GM19351 (cell line): ENCODE results near the gene NBPF3.

Experiments used
- ATAC-seq: cut with Tn5 transposase; IDR thresholded peaks from one replicate; pipeline ENCODE4 v1.9.1; 2021; ENCODE audit warnings: mild to moderate bottlenecking, moderate library complexity; ENCODE audit not compliant: unreplicated experiment

NBPF3 gene

DNA sequence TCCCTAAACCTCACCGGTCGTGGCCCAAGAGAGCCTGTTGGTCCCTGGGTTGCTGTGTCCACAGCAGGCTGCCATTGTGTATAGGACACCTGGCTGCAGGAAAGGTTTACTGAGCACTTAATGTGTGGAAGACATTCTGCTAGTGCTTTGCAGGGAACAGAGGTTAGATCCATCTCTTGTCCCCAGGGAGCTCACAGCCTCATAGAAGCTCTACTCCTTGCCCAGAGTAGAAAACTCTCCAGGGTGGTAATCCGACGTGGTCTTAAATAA, 52.4 kb downstream of the NBPF3 start:
- no peak for ATAC-seq

DNA sequence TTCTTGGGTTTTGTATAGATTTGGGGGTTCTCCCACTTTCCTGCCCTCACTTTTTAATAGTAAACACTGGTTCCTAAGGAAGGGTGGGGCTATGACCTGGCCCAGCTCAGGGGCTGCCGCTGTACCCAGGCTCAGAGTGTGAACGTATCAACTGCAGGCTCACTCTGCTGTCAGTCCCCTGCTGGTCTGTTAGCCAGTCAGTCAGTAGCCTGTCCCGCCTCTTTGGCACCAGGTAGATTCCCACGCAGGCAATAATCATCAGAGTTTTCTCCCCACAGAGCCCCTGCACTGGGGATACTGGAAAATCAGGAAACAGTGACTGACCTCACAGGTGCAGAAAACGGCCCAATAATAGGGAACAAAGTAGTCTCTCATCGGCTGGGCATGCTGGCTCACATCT, 54.3 kb downstream of the NBPF3 start:
- no peak for ATAC-seq

GRCh38 chr1:21495225-21495820, 55.4 kb downstream of the NBPF3 start:
- no peak for ATAC-seq

DNA sequence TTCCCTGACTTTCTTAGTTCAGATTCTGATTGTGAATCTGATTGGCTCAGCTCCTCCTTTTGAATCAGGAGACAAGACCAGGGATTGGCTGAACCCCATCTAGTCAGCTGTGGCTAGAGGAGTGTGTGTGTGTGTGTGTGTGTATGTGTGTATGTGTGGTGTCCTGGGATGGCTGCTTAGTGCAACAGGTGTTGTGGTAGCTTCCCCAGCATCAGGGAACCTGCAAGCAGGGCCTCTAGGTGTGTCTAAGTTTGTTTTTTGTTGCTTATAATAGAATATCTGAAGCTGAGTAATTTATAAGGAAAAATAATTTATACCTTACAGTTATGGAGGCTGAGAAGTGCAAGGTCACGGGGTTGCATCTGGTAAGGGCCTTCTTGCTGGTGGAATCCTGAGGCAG, 56.1 kb downstream of the NBPF3 start:
- ATAC-seq, result no peak

- no peak for ATAC-seq
Observed at GRCh38 chr1:21496886-21497285, 56.9 kb downstream of the NBPF3 start.

GRCh38 chr1:21497466-21498061, 57.6 kb downstream of the NBPF3 start:
- ATAC-seq, result no peak

- ATAC-seq, result no peak
Observed at GRCh38 chr1:21499283-21499950, 59.5 kb downstream of the NBPF3 start.

GRCh38 chr1:21503706-21504377, 63.9 kb downstream of the NBPF3 start:
- no peak for ATAC-seq

DNA sequence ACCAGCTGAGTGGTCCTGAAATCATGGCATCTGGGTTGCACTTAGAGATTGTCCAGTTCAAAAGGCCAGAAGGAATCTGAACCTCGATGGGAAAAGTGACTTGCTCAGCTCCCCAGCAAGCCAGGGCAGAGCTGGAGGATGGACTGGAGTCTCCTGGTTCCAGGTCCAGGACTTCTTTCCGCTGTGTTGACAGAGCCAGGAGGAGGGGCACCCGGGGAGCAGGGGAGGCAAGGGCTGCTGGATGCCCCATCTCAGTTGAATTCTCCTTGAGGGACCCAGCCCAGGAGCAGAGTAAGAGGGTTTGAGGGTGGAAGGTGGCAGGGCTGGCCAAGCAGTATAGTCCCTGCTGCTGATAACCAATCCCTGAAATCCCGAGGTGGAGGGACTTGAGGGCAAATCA, 66.9 kb downstream of the NBPF3 start:
- ATAC-seq, result no peak

GRCh38 chr1:21507511-21508270, 67.8 kb downstream of the NBPF3 start:
- ATAC-seq, result no peak

- peak; percentile 58 for ATAC-seq
Observed at GRCh38 chr1:21508580-21509350, 68.8 kb downstream of the NBPF3 start.

DNA sequence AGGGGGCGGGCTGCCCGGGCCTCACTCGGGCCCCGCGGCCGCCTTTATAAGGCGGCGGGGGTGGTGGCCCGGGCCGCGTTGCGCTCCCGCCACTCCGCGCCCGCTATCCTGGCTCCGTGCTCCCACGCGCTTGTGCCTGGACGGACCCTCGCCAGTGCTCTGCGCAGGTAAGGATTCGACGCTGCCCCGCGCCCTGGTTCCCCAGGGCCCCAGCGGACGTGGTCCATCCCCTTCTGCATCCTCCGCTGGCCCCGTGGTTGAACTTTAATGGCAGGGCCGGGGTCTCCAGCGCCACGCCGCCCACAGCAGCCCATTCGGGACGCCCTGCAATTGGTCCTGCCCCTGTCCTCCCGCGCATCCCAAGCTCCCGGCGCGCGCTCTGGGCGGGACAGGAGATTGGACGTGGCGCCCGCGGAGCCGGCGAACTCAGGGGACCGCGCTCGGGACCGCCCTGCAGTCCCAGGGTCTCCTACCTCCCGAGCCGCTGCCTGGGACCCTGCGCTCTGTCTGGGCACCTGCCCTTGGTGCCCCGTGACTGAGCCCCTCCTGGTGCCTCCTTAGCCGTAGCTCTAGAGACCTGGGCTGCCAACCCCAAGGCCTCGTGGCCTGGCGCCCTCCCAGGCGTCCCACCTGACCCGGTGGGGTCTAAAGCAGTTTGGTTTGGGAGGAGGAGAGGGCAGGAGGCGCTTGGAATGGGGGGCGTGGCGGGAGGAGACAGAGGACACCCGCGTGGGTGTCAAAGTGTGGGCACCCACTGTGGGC, 69.6 kb downstream of the NBPF3 start, which contains the start of gene ALPL:
Gene ALPL (plus strand): TSS at position 73 of the 762 bp plus-strand sequence. CDS start 44,659 bp downstream, outside the sequence.
- no peak for ATAC-seq

DNA sequence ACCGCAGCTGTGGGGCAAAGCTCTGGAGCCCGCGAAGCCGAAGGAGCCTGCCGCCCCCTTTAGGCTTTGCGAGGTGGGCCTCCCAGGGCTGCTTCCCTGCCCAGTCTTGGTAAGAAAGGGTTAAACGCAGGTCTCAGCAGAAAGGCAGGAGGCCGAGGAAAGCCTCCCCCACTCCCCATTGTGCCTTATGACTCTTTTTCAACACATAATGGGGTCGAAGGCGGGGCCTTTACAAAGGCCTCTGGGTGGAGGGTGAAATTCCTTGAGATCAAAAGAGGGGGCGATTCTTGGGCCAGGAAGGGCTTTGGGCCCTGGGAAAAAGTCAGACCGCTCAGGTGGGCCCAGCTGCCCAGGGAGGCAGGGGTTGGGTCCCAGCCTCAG, 70.2 kb downstream of the NBPF3 start:
- ATAC-seq, result no peak

- no peak for ATAC-seq
Observed at GRCh38 chr1:21510885-21511578, 71.1 kb downstream of the NBPF3 start.

- no peak for ATAC-seq
Observed at GRCh38 chr1:21511579-21512522, 71.9 kb downstream of the NBPF3 start.

- ATAC-seq, result peak; percentile 82
Observed at GRCh38 chr1:21514245-21514644, 74.3 kb downstream of the NBPF3 start.

GRCh38 chr1:21517161-21517589, 77.2 kb downstream of the NBPF3 start:
- ATAC-seq, result no peak
